Right lobe of liver (tissue), 6 donors: ENCODE results near the gene CTCF. TPM values are rescaled to one million over a fixed set of nuclear protein-coding genes. Genes with fewer than 3 reads are reported as not detected.

ENCODE experiments used
- ATAC-seq, 4 donors: fragments of 200-7000 bp; cut with Tn5 transposase; one replicate each; pipeline ENCODE4 v1.9.1; 2020; ENCODE audit warnings: mild to moderate bottlenecking in 4 of 4, moderate library complexity in 4 of 4
- DNase-seq, 3 donors: peaks; one replicate each; pipeline ENCODE4 v3.0.0-alpha.2; 2020
- H3K27ac ChIP-seq, 3 donors: fragments of 200-600 bp; one replicate each; pipeline ENCODE4 v1.8.0; 2022
- H3K27me3 ChIP-seq, 2 donors: fragments of 200-600 bp; one replicate each; pipeline ENCODE4 v1.8.0; 2022
- H3K36me3 ChIP-seq, 4 donors: fragments of 200-600 bp; sonication (generic) in 1 of 4; one replicate each; pipeline versions ENCODE4 v1.5.1 to v1.8.0; 2017 to 2022; ENCODE audit warnings: control low read depth in 1 of 4
- H3K4me1 ChIP-seq, 4 donors: fragments of 200-600 bp; sonication (generic) in 1 of 4; one replicate each; pipeline versions ENCODE4 v1.5.1 to v1.8.0; 2017 to 2022; ENCODE audit warnings: control low read depth in 1 of 4
- H3K4me3 ChIP-seq, 3 donors: fragments of 200-600 bp; one replicate each; pipeline ENCODE4 v1.8.0; 2022
- H3K9me3 ChIP-seq, 4 donors: fragments of 200-600 bp; sonication (generic) in 1 of 4; one replicate each; pipeline versions ENCODE4 v1.5.1 to v1.8.0; 2017 to 2022; ENCODE audit warnings: control low read depth in 1 of 4
- POLR2A ChIP-seq: fragments of 450-650 bp; IDR thresholded peaks from one replicate; pipeline ENCODE4 v1.6.1; 2017; ENCODE audit warnings: antibody characterized with exemption, mild to moderate bottlenecking
- WGBS: methylation state at CpG from one replicate; pipeline ENCODE4 v1.1.6; 2018; ENCODE audit warnings: low coverage, low lambda C conversion rate; ENCODE audit not compliant: insufficient coverage; ENCODE audit errors: missing lambda C conversion rate; 5-methylcytosine and 5-hydroxymethylcytosine counted together
- intact Hi-C, 2 donors: fragments of 100-400 bp; cut with DNase I; formaldehyde crosslinking; loops; one replicate each; pipeline versions ENCODE4 v1.11.2 to v1.14.1; 2022
- total RNA-seq, 6 experiments: library from RNA; depleted of rRNA in 2 of 6; stranded (reverse); fragments of >200 nt in 2 of 6; fragmentation: NEBNext Ultra II Directional in 3 of 6; extraction: Animal tissue kit (Norgen Biotek cat#: 25700) in 3 of 6; gene quantifications; one replicate each; pipeline versions ENCODE4 v1.1.0 to v1.2.4, GENCODE V29; 2016 to 2023
- TF ChIP-seq, protein P1 (sequence below), 4 donors: fragments of 200-600 bp in 3 of 4; fragments of 450-650 bp in 1 of 4; IDR thresholded peaks; one replicate each; pipeline versions ENCODE4 v1.5.1 to v1.8.0; 2016 to 2022; ENCODE audit warnings: antibody characterized with exemption in 4 of 4, mild to moderate bottlenecking in 2 of 4
- donor health status: DM: no; HTN: yes; CAD: no.
- donor health status: DM: no; HTN: no; CAD: no.
- donor health status: DM: no; HTN: no; CAD: no.
- donor health status: DM: no; HTN: yes; CAD: no.
- donor health status: DM: no; HTN: yes; CAD: no.

Gene CTCF
- total RNA-seq, 6 experiments from 2014 or later, result 14.3 to 18.5 (median 17.0) TPM

DNA sequence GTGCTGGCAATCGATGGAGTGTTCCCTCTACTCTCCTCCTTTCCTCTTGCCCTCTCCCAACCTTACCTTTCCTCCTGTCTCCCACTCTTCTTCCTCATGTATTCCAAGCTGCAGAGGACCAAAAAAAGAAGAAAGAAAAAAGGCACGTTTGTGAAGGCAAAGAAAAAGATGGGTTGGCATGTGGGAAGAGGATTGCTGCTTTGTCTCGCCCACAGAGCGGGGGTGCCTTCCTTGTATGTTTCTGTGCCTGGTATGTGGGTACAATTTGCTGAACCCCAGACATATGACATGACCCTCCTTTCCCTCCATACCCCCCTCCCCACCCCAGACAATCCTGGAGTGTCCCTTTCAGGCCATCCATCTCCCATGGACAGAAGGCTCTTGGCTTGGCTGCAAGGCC is 13.1 kb upstream of the CTCF start:
- peaks cover 0 to 18% (median 7%) of the 10 kb centered on the region in 4 donors for H3K4me1 ChIP-seq
- no peaks in the 10 kb centered on the region for H3K27me3 ChIP-seq
- ATAC-seq (no peak), DNase-seq (peak in 1 of 3 donors; percentile 12)
- no peak overlapping the region for H3K27ac ChIP-seq
- no peak overlapping the region for H3K4me3 ChIP-seq
- whole genome bisulfite sequencing, result 73% methylated on average over 4 of the region's 4 CpGs
- peaks cover 0 to 14% (median 0%) of the 10 kb centered on the region in 4 donors for H3K36me3 ChIP-seq
- intact Hi-C loops, result no loop called here
- TF ChIP-seq POLR2A, result no peak
- TF ChIP-seq, protein P1, sequence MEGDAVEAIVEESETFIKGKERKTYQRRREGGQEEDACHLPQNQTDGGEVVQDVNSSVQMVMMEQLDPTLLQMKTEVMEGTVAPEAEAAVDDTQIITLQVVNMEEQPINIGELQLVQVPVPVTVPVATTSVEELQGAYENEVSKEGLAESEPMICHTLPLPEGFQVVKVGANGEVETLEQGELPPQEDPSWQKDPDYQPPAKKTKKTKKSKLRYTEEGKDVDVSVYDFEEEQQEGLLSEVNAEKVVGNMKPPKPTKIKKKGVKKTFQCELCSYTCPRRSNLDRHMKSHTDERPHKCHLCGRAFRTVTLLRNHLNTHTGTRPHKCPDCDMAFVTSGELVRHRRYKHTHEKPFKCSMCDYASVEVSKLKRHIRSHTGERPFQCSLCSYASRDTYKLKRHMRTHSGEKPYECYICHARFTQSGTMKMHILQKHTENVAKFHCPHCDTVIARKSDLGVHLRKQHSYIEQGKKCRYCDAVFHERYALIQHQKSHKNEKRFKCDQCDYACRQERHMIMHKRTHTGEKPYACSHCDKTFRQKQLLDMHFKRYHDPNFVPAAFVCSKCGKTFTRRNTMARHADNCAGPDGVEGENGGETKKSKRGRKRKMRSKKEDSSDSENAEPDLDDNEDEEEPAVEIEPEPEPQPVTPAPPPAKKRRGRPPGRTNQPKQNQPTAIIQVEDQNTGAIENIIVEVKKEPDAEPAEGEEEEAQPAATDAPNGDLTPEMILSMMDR (IDR thresholded peaks at IDR 0.05), result no peak
- H3K9me3 ChIP-seq, result no peaks in the 10 kb centered on the region

- H3K27ac ChIP-seq, result no peak overlapping the region
- 38% methylated on average over 1 of the region's 1 CpG for WGBS
- DNase-seq, result no peak
Measured at GRCh38 chr16:67549936-67550335, 12.4 kb upstream of the CTCF start.

DNA sequence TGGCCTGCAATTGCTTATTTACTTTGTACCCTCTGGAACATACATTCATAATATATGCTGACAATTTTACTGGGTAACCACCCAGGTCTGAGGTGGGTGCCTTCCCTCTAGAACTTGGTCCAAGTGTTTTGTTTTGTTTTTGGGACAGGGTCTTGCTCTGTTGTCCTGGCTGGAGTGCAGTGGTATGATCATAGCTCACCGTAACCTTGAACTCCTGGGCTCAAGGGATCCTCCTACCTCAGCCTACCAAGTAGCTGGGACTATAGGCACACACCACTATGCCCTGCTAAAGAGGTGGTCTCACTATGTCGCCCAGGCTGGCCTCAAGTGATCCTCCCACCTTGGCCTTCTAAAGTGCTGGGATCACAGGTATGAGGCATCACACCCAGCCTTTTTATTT is 11.2 kb upstream of the CTCF start:
- intact Hi-C loops, result no loop called here
- no peak overlapping the region for H3K27ac ChIP-seq

More at GRCh38 chr16:67549936-67550335, 12.4 kb upstream of the CTCF start:
- intact Hi-C loops, result no loop called here
- ATAC-seq, result no peak
- TF ChIP-seq, protein P1 (IDR thresholded peaks at IDR 0.05), result no peak
- TF ChIP-seq POLR2A, result no peak
- Histone ChIP-seq H3K4me1 (peaks cover 0 to 18% (median 7%) of the 10 kb centered on the region in 4 donors), H3K27me3 (no peaks in the 10 kb centered on the region), H3K9me3 (no peaks in the 10 kb centered on the region), H3K36me3 (peaks cover 0 to 8% (median 0%) of the 10 kb centered on the region in 4 donors), H3K4me3 (no peak overlapping the region)

GRCh38 chr16:67551972-67552371 is 10.4 kb upstream of the CTCF start:
- Histone ChIP-seq H3K27ac (no peak overlapping the region), H3K36me3 (no peaks in the 10 kb centered on the region), H3K9me3 (no peaks in the 10 kb centered on the region), H3K27me3 (no peaks in the 10 kb centered on the region), H3K4me1 (peaks cover 0 to 4% (median 0%) of the 10 kb centered on the region in 4 donors), H3K4me3 (no peak overlapping the region)
- TF ChIP-seq, protein P1 (IDR thresholded peaks at IDR 0.05), result no peak
- no peak for TF ChIP-seq POLR2A
- ATAC-seq (no peak), DNase-seq (peak in 1 of 3 donors; percentile 18)
- intact Hi-C loops, result no loop called here
- WGBS, result 94% methylated on average over 2 of the region's 2 CpGs

More for the DNA sequence above, 11.2 kb upstream of the CTCF start:
- TF ChIP-seq, protein P1 (IDR thresholded peaks at IDR 0.05), result no peak
- no peak for TF ChIP-seq POLR2A
- Histone ChIP-seq H3K36me3 (no peaks in the 10 kb centered on the region), H3K9me3 (no peaks in the 10 kb centered on the region), H3K27me3 (no peaks in the 10 kb centered on the region), H3K4me3 (no peak overlapping the region), H3K4me1 (peaks cover 0 to 13% (median 3%) of the 10 kb centered on the region in 4 donors)
- DNase-seq, result no peak
- no peak for ATAC-seq
- no CpG with 5 or more reads among the region's 2 CpGs for WGBS

DNA sequence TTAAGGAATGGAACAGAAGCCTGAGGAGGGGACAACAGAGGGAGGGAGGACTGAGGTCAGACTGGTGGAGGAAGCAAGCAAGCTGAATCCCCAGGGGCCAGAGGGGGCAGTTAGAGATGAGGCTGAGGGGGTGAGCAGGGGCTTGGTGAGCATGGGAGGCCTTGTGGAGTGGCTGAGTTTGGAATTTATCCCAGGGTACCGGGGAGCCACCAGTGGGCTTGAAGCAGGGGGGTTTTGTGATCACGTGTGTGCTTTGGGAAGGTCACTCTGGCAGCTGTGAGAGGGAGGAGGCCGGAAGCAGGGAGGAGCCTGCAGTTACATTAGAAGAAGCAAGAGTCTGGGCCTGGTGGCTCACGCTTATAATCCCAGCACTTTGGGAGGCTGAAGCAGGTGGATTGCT is 9.8 kb upstream of the CTCF start:
- no peaks in the 10 kb centered on the region for H3K27me3 ChIP-seq
- WGBS, result 63% methylated on average over 4 of the region's 4 CpGs
- no peak overlapping the region for H3K27ac ChIP-seq
- ATAC-seq, result no peak
- TF ChIP-seq, protein P1 (IDR thresholded peaks at IDR 0.05), result no peak
- TF ChIP-seq POLR2A, result no peak
- no peaks in the 10 kb centered on the region for H3K9me3 ChIP-seq
- H3K4me1 ChIP-seq, result no peaks in the 10 kb centered on the region
- intact Hi-C loops, result no loop called here
- no peaks in the 10 kb centered on the region for H3K36me3 ChIP-seq
- H3K4me3 ChIP-seq, result no peak overlapping the region
- peak in 1 of 3 donors; percentile 28 for DNase-seq
